ENCODE results near the gene MAN1B1.

DNA sequence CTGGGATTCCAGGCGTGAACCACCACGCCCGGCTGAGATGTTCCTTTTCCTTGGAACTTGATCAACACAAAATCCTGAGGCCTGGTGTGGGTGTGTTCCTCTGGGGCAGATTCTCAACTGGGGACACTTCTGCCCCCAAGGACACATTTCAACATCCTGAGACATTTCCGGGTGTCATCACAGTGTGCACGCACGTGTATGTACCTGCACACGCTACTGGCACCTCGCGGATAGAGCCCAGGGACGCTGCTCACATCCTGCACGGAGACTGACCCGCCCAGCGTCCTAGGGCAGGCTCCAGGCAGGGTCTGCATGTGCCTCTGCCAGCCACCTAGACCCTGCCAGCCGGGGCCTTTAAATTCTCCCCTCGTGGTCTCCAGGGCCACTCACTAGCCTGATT, 24.4 kb upstream of the MAN1B1 start:
- TF ChIP-seq POLR2AphosphoS5 (IDR thresholded peaks at IDR 0.05; ENCODE audit: low read depth, low read length) = no peak
- TF ChIP-seq SIN3A (IDR thresholded peaks at IDR 0.05; ENCODE audit: borderline replicate concordance, insufficient read depth, low read length) = no peak
- TF ChIP-seq TAF1 (IDR thresholded peaks at IDR 0.05; ENCODE audit: borderline replicate concordance, insufficient read depth, low read length) = no peak
